ENCODE measurements around the gene CIB1. TPM values are rescaled to one million over a fixed set of nuclear protein-coding genes. Genes with fewer than 3 reads are reported as not detected.

Gene CIB1
- polyA plus RNA-seq, 1 of the 3 experiments (the other 2 are of a cell fraction) = 87.9 TPM

DNA sequence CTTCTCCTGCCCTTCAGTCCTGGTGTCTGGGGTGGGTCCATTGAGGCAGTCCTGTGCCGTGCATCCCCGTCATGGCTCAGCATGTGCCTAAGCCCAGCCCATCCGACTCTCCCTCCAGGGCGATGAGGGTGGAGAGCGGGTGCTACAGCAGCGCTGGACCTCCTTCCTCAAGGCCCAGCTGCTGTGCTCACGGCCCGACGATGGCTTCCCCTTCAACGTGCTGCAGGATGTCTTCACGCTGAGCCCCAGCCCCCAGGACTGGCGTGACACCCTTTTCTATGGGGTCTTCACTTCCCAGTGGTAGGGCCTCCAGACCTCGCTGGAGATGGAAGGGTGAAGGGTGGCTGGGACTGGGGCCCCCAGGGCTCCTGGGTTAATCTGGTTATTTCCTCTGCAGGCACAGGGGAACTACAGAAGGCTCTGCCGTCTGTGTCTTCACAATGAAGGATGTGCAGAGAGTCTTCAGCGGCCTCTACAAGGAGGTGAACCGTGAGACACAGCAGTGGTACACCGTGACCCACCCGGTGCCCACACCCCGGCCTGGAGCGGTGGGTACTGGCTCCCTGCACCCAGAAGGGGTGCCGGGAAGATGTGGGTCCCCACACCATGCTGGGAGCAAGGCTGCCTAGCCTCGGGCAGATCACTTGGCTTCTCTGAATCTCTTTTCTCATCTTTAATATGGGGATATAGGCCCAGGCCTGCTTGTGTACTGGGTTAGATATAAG lies 10.1 kb downstream of the CIB1 start:
- H3K4me3 ChIP-seq (ENCODE audit: low read depth in 2 of 2, low read length in 1 of 2) = no peak overlapping the region
- H3K4me2 ChIP-seq = no peak overlapping the region
- WGBS (ENCODE audit: low lambda C conversion rate) = 96% methylated on average over 18 of the region's 22 CpGs
- H3K79me2 ChIP-seq (ENCODE audit: insufficient read depth) = no peaks in the 10 kb centered on the region
- no peaks in the 10 kb centered on the region for H3K27me3 ChIP-seq (ENCODE audit: insufficient read depth)
- ChIA-PET CTCF (interaction anchor here (1.3 kb wide), 1 partner anchor 9 kb away, joined by 3 read pairs; no protein-coding TSS in a partner anchor), POLR2A (no interaction called here)
- H3K9me2 ChIP-seq = no peaks in the 10 kb centered on the region
- no peak for TF ChIP-seq NFIC (IDR thresholded peaks at IDR 0.05; ENCODE audit: borderline replicate concordance)
- no peak for TF ChIP-seq CTCF (IDR thresholded peaks at IDR 0.05)
- TF ChIP-seq TCF12 (IDR thresholded peaks at IDR 0.05) = no peak
- no peak for TF ChIP-seq USF2 (IDR thresholded peaks at IDR 0.05; ENCODE audit: borderline replicate concordance, low read depth, low read length)
- TF ChIP-seq USF1 (IDR thresholded peaks at IDR 0.05; ENCODE audit: borderline replicate concordance, low read depth) = no peak
- TF ChIP-seq SIN3A (IDR thresholded peaks at IDR 0.05; ENCODE audit: borderline replicate concordance, low read depth, low read length) = no peak
- TF ChIP-seq TEAD4 (IDR thresholded peaks at IDR 0.05; ENCODE audit: borderline replicate concordance, insufficient read depth) = no peak
- TF ChIP-seq, protein P1, sequence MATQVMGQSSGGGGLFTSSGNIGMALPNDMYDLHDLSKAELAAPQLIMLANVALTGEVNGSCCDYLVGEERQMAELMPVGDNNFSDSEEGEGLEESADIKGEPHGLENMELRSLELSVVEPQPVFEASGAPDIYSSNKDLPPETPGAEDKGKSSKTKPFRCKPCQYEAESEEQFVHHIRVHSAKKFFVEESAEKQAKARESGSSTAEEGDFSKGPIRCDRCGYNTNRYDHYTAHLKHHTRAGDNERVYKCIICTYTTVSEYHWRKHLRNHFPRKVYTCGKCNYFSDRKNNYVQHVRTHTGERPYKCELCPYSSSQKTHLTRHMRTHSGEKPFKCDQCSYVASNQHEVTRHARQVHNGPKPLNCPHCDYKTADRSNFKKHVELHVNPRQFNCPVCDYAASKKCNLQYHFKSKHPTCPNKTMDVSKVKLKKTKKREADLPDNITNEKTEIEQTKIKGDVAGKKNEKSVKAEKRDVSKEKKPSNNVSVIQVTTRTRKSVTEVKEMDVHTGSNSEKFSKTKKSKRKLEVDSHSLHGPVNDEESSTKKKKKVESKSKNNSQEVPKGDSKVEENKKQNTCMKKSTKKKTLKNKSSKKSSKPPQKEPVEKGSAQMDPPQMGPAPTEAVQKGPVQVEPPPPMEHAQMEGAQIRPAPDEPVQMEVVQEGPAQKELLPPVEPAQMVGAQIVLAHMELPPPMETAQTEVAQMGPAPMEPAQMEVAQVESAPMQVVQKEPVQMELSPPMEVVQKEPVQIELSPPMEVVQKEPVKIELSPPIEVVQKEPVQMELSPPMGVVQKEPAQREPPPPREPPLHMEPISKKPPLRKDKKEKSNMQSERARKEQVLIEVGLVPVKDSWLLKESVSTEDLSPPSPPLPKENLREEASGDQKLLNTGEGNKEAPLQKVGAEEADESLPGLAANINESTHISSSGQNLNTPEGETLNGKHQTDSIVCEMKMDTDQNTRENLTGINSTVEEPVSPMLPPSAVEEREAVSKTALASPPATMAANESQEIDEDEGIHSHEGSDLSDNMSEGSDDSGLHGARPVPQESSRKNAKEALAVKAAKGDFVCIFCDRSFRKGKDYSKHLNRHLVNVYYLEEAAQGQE (IDR thresholded peaks at IDR 0.05; ENCODE audit: low read depth, low read length) = no peak
- TF ChIP-seq GATA2 (CRISPR knock-in tag; IDR thresholded peaks at IDR 0.05) = no peak
- no peak for TF ChIP-seq YY1 (IDR thresholded peaks at IDR 0.05; ENCODE audit: low read depth)
- no peak for TF ChIP-seq RXRA (IDR thresholded peaks at IDR 0.05; ENCODE audit: borderline replicate concordance, low read depth)
- no peak for TF ChIP-seq POLR2AphosphoS5 (IDR thresholded peaks at IDR 0.05; ENCODE audit: low read depth, low read length)
- TF ChIP-seq EZH2phosphoT487 (IDR thresholded peaks at IDR 0.05; ENCODE audit: borderline replicate concordance, low read depth) = no peak
- TF ChIP-seq, protein P2, sequence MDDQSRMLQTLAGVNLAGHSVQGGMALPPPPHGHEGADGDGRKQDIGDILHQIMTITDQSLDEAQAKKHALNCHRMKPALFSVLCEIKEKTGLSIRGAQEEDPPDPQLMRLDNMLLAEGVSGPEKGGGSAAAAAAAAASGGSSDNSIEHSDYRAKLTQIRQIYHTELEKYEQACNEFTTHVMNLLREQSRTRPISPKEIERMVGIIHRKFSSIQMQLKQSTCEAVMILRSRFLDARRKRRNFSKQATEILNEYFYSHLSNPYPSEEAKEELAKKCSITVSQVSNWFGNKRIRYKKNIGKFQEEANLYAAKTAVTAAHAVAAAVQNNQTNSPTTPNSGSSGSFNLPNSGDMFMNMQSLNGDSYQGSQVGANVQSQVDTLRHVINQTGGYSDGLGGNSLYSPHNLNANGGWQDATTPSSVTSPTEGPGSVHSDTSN (IDR thresholded peaks at IDR 0.05) = no peak
- TF ChIP-seq ELF1 (IDR thresholded peaks at IDR 0.05) = no peak
- no peaks in the 10 kb centered on the region for H3K9me3 ChIP-seq
- H2AFZ ChIP-seq (ENCODE audit: low read depth) = no peak overlapping the region
- H3K27ac ChIP-seq (ENCODE audit: low read depth in 2 of 2, low read length in 1 of 2) = no peak overlapping the region
- H4K20me1 ChIP-seq (ENCODE audit: insufficient read depth) = no peaks in the 10 kb centered on the region
- DNase-seq = no peak
- peaks cover 0 to 11% of the 10 kb centered on the region in 2 experiments; a peak in 1 of 4 replicates for H3K4me1 ChIP-seq (ENCODE audit: control insufficient read depth in 1 of 2, insufficient read depth in 2 of 2, low read depth in 1 of 2, low read length in 1 of 2)
- H3F3A ChIP-seq (replicated peaks; ENCODE audit: insufficient read depth) = no peaks in the 10 kb centered on the region
- H3K9ac ChIP-seq = no peak overlapping the region
- H3K36me3 ChIP-seq (replicated peaks in 1 of 2; ENCODE audit: control insufficient read depth in 1 of 2, insufficient read depth in 2 of 2, low read length in 1 of 2) = peaks cover 4 to 41% of the 10 kb centered on the region in 2 experiments

Data from SK-N-SH (cell line).